HG02943 (cell line): ENCODE measurements around the gene ARFGAP1.

Experiments used
- ATAC-seq: cut with Tn5 transposase; IDR thresholded peaks from one replicate; pipeline ENCODE4 v1.9.1; 2021; ENCODE audit warnings: mild to moderate bottlenecking, low read depth, moderate library complexity; ENCODE audit not compliant: unreplicated experiment

The ARFGAP1 gene

GRCh38 chr20:63276956-63277355, 4.3 kb downstream of the ARFGAP1 start:
- no peak for ATAC-seq

- no peak for ATAC-seq
These were observed 5.1 kb downstream of the ARFGAP1 start for GRCh38 chr20:63277466-63278272.

- no peak for ATAC-seq
These were observed 6.0 kb downstream of the ARFGAP1 start for GRCh38 chr20:63278661-63279060.

- ATAC-seq, result no peak
These were observed 7.3 kb downstream of the ARFGAP1 start for GRCh38 chr20:63279931-63280330.

- no peak for ATAC-seq
These were observed 7.8 kb downstream of the ARFGAP1 start for GRCh38 chr20:63280371-63280770.

GRCh38 chr20:63280929-63281545, 8.4 kb downstream of the ARFGAP1 start:
- no peak for ATAC-seq

GRCh38 chr20:63281742-63282665, 9.4 kb downstream of the ARFGAP1 start:
- ATAC-seq, result no peak

GRCh38 chr20:63282946-63283345, 10.3 kb downstream of the ARFGAP1 start:
- ATAC-seq, result no peak

- no peak for ATAC-seq
These were observed 10.9 kb downstream of the ARFGAP1 start for GRCh38 chr20:63283397-63284082.

- ATAC-seq, result no peak
These were observed 11.4 kb downstream of the ARFGAP1 start for GRCh38 chr20:63284083-63284440.

- no peak for ATAC-seq
These were observed 11.9 kb downstream of the ARFGAP1 start for GRCh38 chr20:63284544-63284949.

GRCh38 chr20:63284981-63285524, 12.4 kb downstream of the ARFGAP1 start:
- ATAC-seq, result no peak

- ATAC-seq, result no peak
These were observed 13.3 kb downstream of the ARFGAP1 start for GRCh38 chr20:63285636-63286615.

- ATAC-seq, result no peak
These were observed 14.4 kb downstream of the ARFGAP1 start for GRCh38 chr20:63286781-63287696.

- ATAC-seq, result no peak
These were observed 15.3 kb downstream of the ARFGAP1 start for GRCh38 chr20:63287697-63288580.

- ATAC-seq, result no peak
These were observed 16.1 kb downstream of the ARFGAP1 start for GRCh38 chr20:63288581-63289251.
